Activated CD4-positive, alpha-beta T cell treated with anti-CD3 and anti-CD28 coated beads, Interleukin-2, Interleukin-6, amounts not matched to agents 100 ng/mL and 50 ng/mL, durations not matched to agents 16 hours and 8 hours (primary cell): ENCODE data around the gene JPH2.

Experiments
- DNase-seq: peaks from one replicate; pipeline ENCODE4 v3.0.0-alpha.2; 2020

JPH2 gene

GRCh38 chr20:44073011-44073674, 113.8 kb downstream of the JPH2 start:
- no peak for DNase-seq

GRCh38 chr20:44072384-44072783, 114.6 kb downstream of the JPH2 start:
- DNase-seq: no peak

GRCh38 chr20:44071526-44072111, 115.4 kb downstream of the JPH2 start:
- DNase-seq: no peak

- no peak for DNase-seq
These were observed 115.9 kb downstream of the JPH2 start for GRCh38 chr20:44071057-44071456.

- DNase-seq: no peak
These were observed 116.7 kb downstream of the JPH2 start for GRCh38 chr20:44070139-44070900.

- peak; percentile 72 for DNase-seq
These were observed 117.6 kb downstream of the JPH2 start for GRCh38 chr20:44069203-44070011.

GRCh38 chr20:44068316-44069201, 118.4 kb downstream of the JPH2 start:
- no peak for DNase-seq

GRCh38 chr20:44067650-44068081, 119.3 kb downstream of the JPH2 start:
- no peak for DNase-seq

GRCh38 chr20:44066645-44067606, 120.1 kb downstream of the JPH2 start:
- no peak for DNase-seq

- no peak for DNase-seq
These were observed 121.3 kb downstream of the JPH2 start for GRCh38 chr20:44065401-44066340.

- DNase-seq: no peak
These were observed 122.2 kb downstream of the JPH2 start for GRCh38 chr20:44064501-44065400.
